Adipose tissue (tissue), 3 donors: ENCODE results near the gene ERP27. TPM values are rescaled to one million over a fixed set of nuclear protein-coding genes. Genes with fewer than 3 reads are reported as not detected.

ENCODE experiments used
- H3K27ac ChIP-seq: one replicate; pipeline ENCODE4 v1.5.1; 2013; ENCODE audit warnings: low read depth, low read length
- WGBS, 3 donors: extraction: QIAGEN DNeasy Blood & Tissue Kit; methylation state at CpG; one replicate each; pipeline ENCODE4 v1.1.7; 2013; 5-methylcytosine and 5-hydroxymethylcytosine counted together
- polyA plus RNA-seq, 3 donors: library from polyadenylated mRNA; stranded (reverse); fragments of 200-250 nt; gene quantifications; one replicate each; pipeline ENCODE4 v1.2.3, GENCODE V29; 2013
- donor health status: healthy with polysubstance abuse.
- donor health status: Bipolar disorder and iron deficiency.
- donor health status: healthy.

Gene ERP27
- 10 to 100 TPM in 1 of 3 donors, 1 to 10 TPM in 1, under 1 TPM in 1; 0.21 to 44.0 (median 1.1) TPM for polyA plus RNA-seq

GRCh38 chr12:14938301-14938700 lies at the start of gene ERP27:
TSS of gene ERP27 (minus strand) at chr12:14938537. CDS start at chr12:14938508, 29 bp downstream.
- WGBS, 3 donors = 30 to 68% (median 64%) methylated on average over 3 of the region's 3 CpGs
- no peak within 1 kb of the TSS for H3K27ac ChIP-seq

GRCh38 chr12:14988035-14988434 lies 49.7 kb upstream of the ERP27 start:
- no peak overlapping the region for H3K27ac ChIP-seq
- WGBS, 3 donors = 54 to 92% (median 63%) methylated on average over 3 of the region's 3 CpGs

GRCh38 chr12:14986449-14986848 lies 48.1 kb upstream of the ERP27 start:
- no peak overlapping the region for H3K27ac ChIP-seq
- 51 to 76% (median 63%) methylated on average over 4 of the region's 4 CpGs for WGBS, 3 donors

- WGBS, 3 donors = 24 to 86% (median 46%) methylated on average over 1 of the region's 1 CpG
- H3K27ac ChIP-seq = no peak overlapping the region
These were observed 46.5 kb upstream of the ERP27 start for GRCh38 chr12:14984766-14985285.

- whole genome bisulfite sequencing, 3 donors = 48 to 71% (median 59%) methylated on average over 1 of the region's 1 CpG
These were observed 45.7 kb upstream of the ERP27 start for GRCh38 chr12:14984036-14984435.

GRCh38 chr12:14982991-14983390 lies 44.7 kb upstream of the ERP27 start:
- 48 to 79% (median 53%) methylated on average over 2 of the region's 2 CpGs for WGBS, 3 donors
- H3K27ac ChIP-seq = no peak overlapping the region

More at GRCh38 chr12:14984036-14984435, 45.7 kb upstream of the ERP27 start:
- H3K27ac ChIP-seq = no peak overlapping the region

GRCh38 chr12:14982562-14982961 lies 44.2 kb upstream of the ERP27 start:
- no peak overlapping the region for H3K27ac ChIP-seq
- WGBS, 3 donors = 50 to 89% (median 57%) methylated on average over 1 of the region's 1 CpG

GRCh38 chr12:14981049-14981448 lies 42.7 kb upstream of the ERP27 start:
- no peak overlapping the region for H3K27ac ChIP-seq
- 54 to 94% (median 69%) methylated on average over 2 of the region's 2 CpGs for whole genome bisulfite sequencing, 3 donors

GRCh38 chr12:14979468-14979867 lies 41.1 kb upstream of the ERP27 start:
- H3K27ac ChIP-seq = no peak overlapping the region

- no peak overlapping the region for H3K27ac ChIP-seq
- 48 to 83% (median 68%) methylated on average over 3 of the region's 3 CpGs for WGBS, 3 donors
These were observed 38.3 kb upstream of the ERP27 start for GRCh38 chr12:14976658-14977057.

GRCh38 chr12:14975457-14975856 lies 37.1 kb upstream of the ERP27 start:
- WGBS, 3 donors = 50 to 90% (median 68%) methylated on average over 4 of the region's 4 CpGs
- H3K27ac ChIP-seq = no peak overlapping the region

GRCh38 chr12:14974633-14975032 lies 36.3 kb upstream of the ERP27 start:
- no peak overlapping the region for H3K27ac ChIP-seq
- WGBS, 3 donors = 80 to 100% (median 87%) methylated on average over 3 of the region's 3 CpGs

GRCh38 chr12:14972816-14973215 lies 34.5 kb upstream of the ERP27 start, which contains the start of gene PDE6H:
TSS of gene PDE6H (plus strand) at chr12:14973042. CDS start at chr12:14978013, 4,971 bp downstream.
- no peak within 1 kb of the TSS for H3K27ac ChIP-seq
- 89 to 97% (median 95%) methylated on average over 2 of the region's 2 CpGs for WGBS, 3 donors

GRCh38 chr12:14970473-14970872 lies 32.1 kb upstream of the ERP27 start:
- WGBS, 3 donors = 75 to 92% (median 80%) methylated on average over 4 of the region's 4 CpGs
- no peak overlapping the region for H3K27ac ChIP-seq

GRCh38 chr12:14968478-14968877 lies 30.1 kb upstream of the ERP27 start:
- 56 to 79% (median 58%) methylated on average over 3 of the region's 3 CpGs for WGBS, 3 donors
- no peak overlapping the region for H3K27ac ChIP-seq

GRCh38 chr12:14965221-14965620 lies 26.9 kb upstream of the ERP27 start:
- 91 to 95% (median 92%) methylated on average over 2 of the region's 2 CpGs for WGBS, 3 donors
- no peak overlapping the region for H3K27ac ChIP-seq

- WGBS, 3 donors = 59 to 93% (median 69%) methylated on average over 2 of the region's 2 CpGs
These were observed 26.1 kb upstream of the ERP27 start for GRCh38 chr12:14964406-14964805.

GRCh38 chr12:14963520-14963919 lies 25.2 kb upstream of the ERP27 start:
- no peak overlapping the region for H3K27ac ChIP-seq
- WGBS, 3 donors = 87 to 95% (median 90%) methylated on average over 7 of the region's 7 CpGs

More at GRCh38 chr12:14964406-14964805, 26.1 kb upstream of the ERP27 start:
- no peak overlapping the region for H3K27ac ChIP-seq

GRCh38 chr12:14962797-14963196 lies 24.5 kb upstream of the ERP27 start:
- no peak overlapping the region for H3K27ac ChIP-seq
- WGBS, 3 donors = 83 to 91% (median 85%) methylated on average over 3 of the region's 3 CpGs

GRCh38 chr12:14962153-14962539 lies 23.8 kb upstream of the ERP27 start:
- H3K27ac ChIP-seq = no peak overlapping the region
- 48 to 81% (median 50%) methylated on average over 3 of the region's 3 CpGs for WGBS, 3 donors
